Mesenteric fat pad (tissue), 1 donor: Measurements from ENCODE around the gene CTRB1. TPM values are rescaled to one million over a fixed set of nuclear protein-coding genes. Genes with fewer than 3 reads are reported as not detected.
A peak's percentile ranks its signal among the peaks of the same experiment; 100 is the strongest.
"Not testable (repeated sequence)": the region's sequence is repeated elsewhere in the genome, so short reads cannot be mapped to it uniquely, and the experiment has no call there.

Experiments used
- DNase-seq: peaks from one replicate; pipeline ENCODE4 v3.0.0-alpha.2; 2020; ENCODE audit warnings: low spot score
- total RNA-seq: library from RNA; stranded (reverse); fragmentation: NEBNext Ultra II Directional; extraction: Animal tissue kit (Norgen Biotek cat#: 25700); gene quantifications from one replicate; pipeline ENCODE4 v1.2.1, GENCODE V29; 2021
- donor health status: DM: yes; HTN: yes; CAD: no.

The CTRB1 gene
- total RNA-seq, 1 donor from 2014 or later: 4.8 TPM

DNA sequence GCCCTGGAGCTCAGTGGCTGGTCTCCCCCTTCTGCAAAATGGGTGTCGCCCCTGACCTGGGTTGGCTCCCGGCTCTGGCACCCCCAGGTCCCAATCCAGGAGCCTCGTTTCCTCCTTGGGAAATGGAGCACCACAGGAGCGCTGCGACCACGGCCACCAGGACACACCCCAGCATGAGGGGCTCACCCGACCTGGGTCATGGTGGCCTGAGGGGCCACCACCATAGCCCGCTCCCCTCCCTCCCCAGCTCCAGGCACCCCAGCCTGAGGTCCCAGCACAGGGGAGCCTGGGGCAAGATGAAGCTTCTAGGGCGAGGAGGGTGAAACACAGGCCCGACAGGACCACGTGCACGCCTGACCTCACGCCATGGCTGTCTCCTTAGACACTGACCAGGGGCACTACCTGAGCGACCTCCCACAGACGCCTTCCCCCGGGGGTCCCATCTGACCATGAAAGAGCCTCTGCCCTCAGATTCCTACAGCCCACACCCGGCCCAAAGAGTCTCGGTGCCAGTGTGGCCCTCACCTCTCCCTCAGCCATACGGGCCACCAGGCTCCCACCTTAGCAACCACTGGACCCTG lies 20.8 kb downstream of the CTRB1 start:
- no peak for DNase-seq

DNA sequence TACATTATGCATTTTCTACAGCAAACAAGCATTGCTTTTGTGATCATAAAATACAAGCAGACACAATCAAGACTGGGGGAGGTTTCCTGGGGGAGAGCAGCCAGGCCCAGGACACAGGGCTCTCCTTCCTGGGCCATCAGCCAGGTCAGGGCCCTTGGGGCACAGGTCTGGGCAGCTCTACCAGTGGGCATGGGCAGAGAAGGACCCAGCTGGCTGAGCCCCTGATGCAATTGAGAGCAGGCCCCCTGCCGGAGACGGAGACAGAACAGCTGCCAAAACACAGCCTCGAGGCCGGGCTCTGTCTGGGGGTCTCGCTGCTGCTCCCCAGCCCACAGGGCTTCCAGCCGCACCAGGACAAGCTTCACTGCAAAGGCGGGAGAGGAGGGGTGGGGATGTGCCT lies 21.8 kb downstream of the CTRB1 start:
- not testable (repeated sequence) for DNase-seq

DNA sequence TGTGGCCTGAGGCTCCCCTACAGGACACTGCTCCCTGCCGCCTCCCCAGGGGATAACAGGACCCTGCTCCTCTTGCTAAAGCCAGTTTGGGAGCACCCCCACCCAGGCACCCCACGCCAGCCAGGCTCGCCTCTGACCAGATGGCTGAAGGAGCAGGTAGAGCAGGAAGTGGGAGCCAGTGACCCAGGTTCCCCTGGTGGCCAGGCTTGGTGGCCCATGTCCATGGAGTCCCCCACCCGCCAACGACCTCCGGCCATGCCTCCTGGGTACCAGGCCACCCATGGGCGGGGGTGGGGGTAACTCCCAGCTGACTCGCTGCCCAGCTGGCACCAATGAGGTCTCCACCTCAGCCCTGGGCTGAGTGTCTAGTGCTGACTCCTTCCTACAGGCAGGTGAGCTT lies 22.6 kb downstream of the CTRB1 start:
- no peak for DNase-seq

DNA sequence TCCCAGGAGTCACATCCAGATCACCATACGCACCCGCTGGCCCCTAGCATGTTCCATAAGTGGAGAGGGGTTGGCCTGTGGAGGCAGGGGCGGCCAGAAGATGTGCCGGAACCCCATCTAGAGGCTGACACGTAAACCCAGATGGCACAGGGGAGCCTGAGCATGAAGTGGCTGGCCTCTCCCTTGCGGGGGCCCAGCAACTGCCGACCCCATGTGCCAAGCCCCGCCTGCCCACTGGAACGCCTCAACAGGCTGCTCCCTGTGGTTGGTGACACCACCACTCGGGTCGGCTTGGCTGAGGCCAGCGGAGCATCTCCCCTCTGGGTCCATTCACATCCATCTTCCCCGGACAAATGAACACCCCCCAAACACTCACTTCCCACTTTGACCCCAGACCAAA lies 23.2 kb downstream of the CTRB1 start:
- DNase-seq: no peak

DNA sequence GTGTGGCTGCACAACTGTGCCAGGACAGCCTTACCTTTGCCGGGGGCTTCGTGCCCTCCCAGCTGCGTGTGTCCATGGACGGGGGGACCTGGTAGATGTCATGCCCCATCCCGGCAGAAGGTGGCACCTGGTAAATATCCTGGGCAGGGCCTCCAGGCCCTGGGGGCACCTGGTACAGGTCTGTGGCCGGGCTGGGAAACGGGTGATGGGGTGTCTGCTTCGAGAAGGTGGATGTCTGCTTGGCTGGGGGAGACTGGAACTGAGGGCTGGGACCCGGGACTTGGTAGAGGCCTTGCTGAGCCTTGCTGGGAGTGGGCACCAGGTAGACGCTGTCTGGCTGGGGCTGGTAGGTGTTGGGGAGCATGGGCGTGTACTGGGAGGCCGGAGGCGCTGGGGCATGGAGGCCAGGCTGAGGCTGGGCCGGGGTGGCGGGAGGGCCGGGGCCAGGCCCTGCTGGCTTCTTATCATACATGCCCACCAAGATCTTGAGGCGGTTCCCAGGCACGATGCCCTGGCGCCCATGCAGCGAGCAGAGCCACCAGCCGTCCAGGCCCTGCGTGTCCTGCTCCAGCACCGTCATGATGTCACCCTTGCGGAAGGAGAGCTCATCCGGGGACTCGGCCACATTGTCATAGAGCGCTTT lies 23.8 kb downstream of the CTRB1 start:
- not testable (repeated sequence) for DNase-seq

DNA sequence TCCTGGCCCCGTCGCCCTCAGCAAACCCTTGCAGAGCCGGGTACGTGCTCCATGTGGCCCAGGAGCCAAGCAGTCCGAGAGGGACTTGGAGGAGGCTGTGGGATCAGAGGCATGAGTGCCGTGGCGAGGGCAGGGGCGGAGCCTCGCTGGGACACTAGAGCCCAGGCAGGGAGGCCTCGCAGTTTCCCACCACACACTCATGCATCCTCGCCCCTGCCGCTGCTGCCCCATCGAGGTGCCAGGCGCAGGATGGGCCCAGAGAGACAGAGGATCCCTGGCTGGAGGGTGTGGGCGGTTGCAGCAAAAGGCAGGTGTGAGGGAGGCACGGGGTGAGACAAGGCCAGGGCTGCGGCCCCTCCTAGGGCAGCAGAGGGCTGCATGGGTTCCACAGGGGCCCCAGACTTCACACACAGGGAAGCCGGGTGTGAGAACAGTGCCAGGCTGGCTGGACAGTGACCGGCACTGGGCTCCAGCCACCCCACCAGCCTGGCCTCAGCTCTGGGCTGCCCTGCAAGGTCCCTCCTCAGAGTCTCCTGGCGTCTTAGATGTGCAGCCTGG lies 25.0 kb downstream of the CTRB1 start:
- DNase-seq: no peak

DNA sequence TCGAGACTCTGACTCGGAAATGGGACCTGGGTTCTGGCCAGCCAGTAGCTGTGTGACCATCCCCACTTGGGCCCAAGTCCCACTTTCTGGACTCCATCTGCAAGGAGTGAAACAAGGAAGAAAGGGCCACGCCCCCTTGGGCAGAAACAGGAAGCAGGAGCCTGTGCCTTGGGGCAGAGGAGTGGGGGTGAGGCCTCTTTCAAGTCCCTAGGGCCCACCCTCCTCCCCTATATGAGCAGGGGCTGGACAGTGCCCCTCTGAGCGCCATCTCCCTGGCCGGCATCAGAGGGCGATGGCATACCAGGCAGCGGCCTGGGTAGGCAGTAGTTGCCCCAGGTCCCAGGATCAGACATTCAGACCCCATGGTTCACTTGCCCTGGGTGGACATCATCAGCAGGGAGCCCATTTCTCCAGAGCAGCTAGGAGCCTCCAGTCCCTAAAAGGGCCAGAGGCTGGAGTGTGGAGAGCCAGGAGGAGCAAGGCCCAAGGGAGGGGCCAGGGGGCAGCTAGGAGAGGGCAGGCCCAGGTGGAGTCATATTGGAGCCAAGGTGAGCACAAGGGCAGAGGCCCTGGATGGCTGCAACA lies 25.5 kb downstream of the CTRB1 start:
- DNase-seq: no peak

DNA sequence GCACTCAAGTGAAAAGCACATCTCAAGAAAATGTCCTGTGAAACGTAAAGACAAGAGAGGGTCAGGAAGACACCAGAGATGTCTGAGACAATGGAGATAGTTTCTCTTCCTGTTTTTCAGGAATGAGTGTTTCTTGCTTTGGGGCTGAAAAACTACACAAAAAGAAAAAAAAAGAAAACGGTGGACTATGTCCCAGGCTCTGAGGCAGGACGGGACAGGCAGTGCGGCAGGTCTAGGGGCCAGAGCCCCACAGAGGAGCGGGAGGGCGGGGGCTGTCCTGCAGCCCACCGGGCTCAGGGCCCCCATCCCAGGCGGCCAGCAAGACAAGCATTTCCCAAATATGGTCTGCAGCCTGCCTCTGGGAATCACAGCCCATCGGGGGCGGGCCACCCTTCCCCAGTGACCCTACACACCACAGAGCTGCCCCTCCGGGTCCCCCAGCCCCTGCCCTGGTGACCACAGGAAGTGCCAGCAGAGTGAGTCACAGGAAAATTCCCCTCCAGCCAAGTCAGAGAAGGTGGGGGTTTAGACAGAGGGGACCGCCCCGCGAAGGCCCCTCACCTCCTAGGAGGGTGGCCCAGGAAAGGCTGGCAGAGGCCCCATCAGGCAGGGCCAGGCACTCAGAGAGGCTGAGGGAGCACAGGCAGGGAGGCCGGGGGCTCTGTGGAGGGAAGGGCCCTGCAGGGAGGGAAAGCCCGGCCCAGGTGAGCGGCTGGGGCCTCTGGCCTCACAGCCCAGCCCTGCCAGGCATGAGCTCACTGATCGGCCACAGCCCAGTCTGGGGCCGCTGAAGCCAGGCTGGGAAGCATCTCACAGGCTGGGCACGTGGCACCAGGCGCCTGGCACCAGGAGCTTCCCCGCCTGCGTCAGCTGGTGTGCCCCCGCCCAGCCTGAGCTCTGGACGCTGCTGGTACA lies 26.3 kb downstream of the CTRB1 start:
- DNase-seq: peak; percentile 93

DNA sequence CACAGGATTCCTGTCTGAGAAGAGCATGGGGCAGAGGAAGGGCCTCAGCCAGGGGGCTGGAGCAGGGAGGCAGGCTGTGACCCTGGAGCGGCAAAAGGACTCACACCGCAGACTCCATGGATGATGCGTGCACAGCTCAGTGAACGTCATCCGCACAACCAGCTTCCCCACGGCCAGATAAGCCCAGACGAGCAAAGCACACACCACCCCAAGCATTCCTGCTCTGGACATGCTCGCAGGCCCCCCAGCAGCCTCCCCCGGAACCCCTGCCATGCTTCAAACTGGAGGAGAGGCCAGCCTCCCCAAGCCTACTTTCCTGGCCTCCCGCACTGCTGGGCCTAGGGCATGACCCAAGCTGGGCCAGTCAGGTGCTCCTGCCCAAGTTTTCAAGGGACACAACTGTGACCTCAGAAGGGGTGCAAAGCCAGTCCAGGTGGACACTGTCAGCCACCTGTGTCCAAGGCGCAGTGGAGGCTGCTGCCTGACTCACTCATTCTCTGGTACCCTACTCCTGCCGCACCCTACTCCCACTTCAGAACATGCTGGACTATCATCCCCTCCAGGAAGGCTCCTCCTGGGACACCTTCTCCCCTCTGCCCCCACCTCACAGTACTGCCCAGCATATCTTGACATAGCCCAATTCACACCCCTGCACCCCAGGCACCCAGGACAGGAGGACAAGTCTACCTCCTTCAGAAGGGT lies 27.9 kb downstream of the CTRB1 start:
- no peak for DNase-seq

DNA sequence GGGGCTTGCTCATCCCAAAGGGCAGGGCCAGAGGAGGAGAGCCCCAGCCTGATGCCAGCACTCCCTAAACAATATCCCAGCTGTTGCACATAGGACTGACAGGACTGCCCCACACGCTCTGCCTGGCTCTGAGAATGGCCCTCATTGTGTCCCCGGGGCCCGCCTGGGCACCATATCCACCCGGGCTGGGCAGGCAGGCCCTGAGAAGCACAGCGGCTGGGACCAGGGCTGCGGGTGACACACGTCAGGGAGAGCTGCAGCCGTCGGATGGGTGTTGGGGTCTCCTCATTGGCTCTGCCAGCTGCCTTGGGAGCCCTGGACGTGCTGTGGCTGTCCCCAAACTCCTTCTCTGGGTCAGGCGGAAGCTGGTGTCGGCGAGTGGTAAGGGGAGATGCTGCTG lies 28.5 kb downstream of the CTRB1 start:
- DNase-seq: no peak

DNA sequence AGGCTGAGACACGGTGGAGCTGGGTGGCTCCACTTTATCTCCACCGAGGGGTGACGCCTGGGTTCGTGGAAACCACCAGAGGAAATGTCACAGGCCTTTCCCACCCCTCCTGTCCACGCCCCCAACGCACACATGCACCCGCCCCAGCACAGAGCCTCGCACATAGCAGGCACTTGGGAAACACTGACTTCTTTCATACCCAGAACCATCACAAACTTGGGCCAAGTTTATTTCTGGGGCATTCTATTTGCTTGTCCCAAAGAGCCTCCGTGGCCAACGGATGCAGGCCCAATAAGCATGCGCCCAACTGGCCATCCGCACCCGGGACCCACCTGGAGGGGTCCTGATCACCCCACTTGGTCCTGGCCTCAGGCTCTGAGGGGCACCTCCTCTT lies 29.4 kb downstream of the CTRB1 start:
- no peak for DNase-seq

DNA sequence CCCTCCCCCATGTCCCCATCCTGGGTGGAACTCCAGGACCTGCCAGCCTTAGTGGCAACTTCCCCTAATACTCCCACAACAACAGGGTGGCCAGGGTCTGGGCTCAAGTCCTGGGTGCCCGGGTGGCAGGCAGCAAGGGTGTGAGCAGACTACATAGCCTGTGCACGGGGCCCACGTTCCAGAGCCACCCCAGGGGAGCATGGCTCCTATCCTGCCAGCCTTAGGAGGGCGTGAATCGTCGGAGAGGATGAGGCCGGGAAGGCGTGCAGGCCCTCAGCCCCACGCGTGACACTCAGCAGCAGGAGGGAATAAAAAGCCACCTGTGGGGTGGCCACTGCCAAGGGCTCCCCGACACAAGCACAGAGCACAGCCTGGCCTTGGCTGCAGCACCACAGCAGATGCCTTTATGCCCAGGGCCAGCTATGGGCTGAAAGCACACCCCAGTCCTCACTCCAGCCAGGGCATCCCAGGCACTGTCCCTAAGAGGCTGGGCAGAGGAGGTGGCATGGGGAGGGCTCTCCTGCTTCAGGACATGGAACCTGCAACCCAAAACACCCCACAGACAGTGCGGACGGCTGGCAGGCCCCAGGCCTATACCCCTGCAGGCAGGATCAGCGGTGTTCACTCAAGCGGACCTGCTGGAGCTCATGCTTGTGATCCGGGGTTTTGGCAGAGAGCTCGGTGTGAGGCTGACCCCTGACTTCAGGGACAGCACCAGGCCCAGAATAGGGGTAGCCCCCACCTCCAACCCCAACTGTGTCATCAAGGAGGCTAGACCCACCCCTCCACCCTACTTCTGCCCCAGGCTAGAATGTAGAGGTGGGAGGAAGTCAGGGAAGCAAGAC lies 30.0 kb downstream of the CTRB1 start:
- no peak for DNase-seq

DNA sequence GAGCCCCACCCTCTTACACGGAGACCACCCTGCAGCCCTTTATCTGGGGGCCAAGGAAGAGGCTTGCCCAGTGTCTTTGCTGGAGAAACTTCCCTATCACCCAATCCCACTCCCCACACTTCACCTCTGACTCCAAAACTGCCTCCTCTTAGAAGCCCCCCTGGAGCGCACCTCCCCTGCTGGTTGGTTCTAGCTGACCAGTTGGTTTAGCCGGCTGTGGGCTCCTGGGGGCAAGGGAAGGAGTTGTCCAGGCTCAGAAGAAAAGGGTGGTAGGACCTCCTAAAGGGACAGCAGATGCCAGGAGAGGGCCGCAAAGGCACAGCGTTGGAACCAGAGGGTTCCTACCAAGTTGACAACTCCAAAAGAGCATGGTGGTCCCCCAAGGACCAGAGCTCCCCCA lies 30.7 kb downstream of the CTRB1 start:
- DNase-seq: no peak

DNA sequence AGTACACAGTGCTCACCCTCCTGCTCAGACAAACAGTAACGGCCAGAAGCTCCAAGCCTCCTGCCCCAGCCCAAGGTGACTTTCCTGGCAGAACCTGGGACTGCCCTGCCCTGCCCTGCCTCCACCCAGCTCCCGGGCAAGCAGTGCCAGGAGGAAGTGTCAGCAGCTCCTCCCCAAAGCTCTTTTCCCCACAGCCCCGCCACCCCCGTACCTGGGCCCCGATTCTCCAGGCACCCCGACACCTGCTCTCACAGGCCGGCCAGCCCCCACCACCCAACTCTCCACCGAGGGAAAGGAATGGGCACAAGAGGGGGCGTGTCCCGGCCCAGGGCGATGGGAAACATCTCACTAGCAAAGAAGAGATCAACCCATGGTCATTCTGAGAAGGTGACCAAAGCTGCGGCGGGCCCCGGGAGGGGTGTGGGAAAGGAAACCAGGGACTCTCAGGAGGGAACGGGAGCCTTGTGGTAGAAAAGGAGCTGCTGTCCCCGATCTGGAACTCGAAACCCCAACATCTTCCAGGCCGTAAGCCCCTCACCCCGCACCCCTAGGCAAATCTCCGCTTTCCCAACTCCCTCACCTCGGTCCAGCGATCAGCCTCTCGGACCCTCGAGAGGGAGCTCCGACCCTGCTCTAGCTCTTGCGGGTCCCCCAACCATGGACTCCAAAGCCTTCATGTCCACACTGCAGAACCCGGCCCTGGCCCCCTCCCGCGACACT lies 31.5 kb downstream of the CTRB1 start:
- DNase-seq: no peak

DNA sequence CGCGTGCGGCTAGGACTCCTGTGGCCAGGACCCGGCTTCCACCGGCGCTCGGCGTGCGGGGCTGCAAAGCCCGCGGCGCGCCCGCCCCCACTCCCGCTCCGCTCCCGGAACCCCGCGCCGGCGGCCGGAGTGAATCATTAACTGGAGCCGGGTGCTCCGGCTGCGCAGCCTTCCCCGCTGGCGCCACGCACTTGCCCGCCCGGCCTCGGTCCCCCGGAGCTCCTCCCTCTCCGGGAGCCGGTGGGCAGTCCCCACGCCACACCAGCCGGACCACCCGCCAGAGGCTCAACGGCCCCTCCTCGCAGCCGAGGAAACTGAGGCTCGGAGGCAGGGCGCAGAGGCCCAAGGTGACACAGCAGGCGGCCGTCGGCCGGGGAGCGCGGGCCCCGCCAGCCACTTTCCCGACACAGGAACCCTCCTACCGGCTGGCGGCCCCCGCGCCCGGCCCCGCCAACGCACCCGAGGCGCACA lies 32.1 kb downstream of the CTRB1 start:
- DNase-seq: no peak

DNA sequence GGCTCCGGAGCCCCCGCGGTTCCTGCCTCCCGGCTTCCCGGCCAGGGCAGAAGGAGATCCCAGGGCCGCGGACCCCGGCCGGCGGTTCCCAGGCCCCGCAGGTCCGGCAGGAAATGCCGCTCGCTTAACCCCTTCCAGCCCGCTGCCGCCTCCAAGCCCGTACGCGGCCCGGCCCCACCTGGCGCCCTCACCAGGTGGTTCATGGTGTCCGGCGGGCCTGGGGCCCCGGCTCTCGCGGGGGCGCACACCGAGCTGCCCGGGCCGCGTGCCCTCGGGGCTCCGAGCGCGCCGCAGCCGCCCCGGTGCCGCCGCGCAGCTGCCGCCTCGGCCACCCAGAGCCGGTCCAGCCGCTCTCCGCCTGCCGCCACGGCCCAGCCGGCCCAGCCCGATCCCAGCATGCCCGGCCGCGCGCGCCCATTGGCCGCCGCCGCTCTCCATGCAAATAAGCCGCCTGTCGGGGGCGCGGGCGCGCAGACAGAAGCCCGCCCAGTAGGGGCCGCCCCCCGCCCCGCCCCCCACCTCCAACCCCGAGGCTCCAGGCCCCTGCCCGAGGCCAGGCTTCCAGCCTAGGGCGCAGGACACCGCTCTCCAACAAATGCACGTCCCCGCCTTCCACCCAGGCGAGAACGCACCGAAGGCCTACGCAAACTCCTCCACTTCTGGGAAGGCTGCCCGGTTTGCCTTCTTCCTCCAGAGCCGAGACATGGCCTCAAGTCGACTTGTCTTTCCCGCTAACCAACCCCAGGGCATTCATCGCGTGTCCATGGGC lies 32.7 kb downstream of the CTRB1 start, which contains the start of gene BCAR1:
TSS of gene BCAR1 (minus strand) at position 345 of the 769 bp plus-strand sequence. CDS start at position 203, 142 bp downstream.
- DNase-seq: no peak

DNA sequence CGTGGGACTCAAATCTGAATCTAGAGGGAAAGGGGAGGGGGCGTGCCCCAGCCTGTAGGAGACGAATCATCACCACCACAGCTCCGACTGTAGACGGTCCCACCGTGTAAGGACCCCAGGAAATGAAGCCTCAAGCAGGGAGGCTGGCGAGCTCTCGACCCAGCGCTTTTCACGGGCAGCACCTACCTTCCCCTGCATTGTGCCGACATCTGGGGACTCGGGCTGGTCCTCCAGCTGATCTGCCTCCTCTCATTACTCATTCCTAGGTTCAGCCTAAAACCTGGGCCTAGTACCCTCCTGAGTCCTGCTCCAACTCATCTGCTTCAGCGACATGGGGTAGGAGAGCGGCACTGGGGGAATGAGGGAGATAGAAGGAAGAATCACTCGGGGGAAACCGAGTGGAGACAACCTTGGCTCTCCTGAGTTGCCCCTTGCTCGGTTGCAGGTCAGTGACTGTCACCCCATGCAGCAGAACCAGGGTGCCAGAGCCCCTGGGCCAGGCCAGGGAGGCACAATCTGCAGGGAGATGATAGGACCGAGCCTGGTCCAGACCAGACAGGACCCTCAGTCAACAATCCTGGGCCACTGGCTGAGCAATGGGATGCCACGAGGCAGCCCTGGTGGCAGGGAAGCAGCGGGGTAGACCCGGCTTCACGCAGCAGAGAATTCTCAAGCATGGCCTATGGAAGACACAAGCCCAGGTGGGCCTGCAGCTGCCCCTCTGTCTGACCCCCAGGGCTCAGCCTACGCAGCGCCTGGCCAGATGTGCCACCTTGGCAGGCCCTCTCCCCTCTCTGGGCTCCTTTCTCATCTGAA lies 33.5 kb downstream of the CTRB1 start:
- DNase-seq: no peak
